Measurements from ENCODE around the gene PRSS12. TPM values are rescaled to one million over a fixed set of nuclear protein-coding genes. Genes with fewer than 3 reads are reported as not detected.

PRSS12 gene
- total RNA-seq, 1 experiment from 2014 or later: 0.23 TPM

DNA sequence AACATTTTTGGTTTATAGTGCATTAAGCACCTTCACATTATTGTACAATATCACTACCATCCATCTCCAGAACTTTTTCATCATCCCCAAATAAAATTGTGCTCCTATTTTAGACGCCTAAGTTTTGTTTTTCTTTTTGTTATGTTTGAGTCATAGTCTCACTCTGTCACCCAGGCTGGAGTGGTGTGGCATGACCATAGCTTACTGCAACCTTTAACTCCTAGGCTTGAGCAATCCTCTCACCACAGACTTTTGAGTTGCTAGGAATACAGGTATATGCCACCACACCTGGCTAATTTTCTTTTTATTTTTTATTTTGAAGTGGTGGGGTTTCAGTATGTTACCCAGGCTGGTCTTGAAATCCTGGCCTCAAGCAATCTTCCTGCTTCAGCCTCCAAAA is 33.9 kb downstream of the PRSS12 start:
- no peak for DNase-seq (ENCODE audit: low read depth, low spot score)
- H3K4me3 ChIP-seq (ENCODE audit: low read depth in 2 of 2, low read length in 2 of 2): no peak overlapping the region
- H3K27me3 ChIP-seq (ENCODE audit: control insufficient read depth, insufficient read depth, low read length): no peaks in the 10 kb centered on the region
- H3K4me1 ChIP-seq (ENCODE audit: control insufficient read depth, insufficient read depth, low read length): no peaks in the 10 kb centered on the region
- intact Hi-C loops (cut with micrococcal nuclease; ENCODE audit: unreplicated experiment) (no loop called here), in situ Hi-C loops (cut with HindIII; ENCODE audit: low pct_unique_long_range_greater_than_20kb, low sequenced_read_pairs) (no loop called here)
- ChIA-PET POLR2A (no interaction called here), CTCF (no interaction called here)
- no peak overlapping the region for H3K27ac ChIP-seq (ENCODE audit: low read length)
- no TSS peak for BruUV-seq (replicated peaks)
- H3K9me3 ChIP-seq (ENCODE audit: control insufficient read depth, insufficient read depth, low read depth, low read length): no peaks in the 10 kb centered on the region
- TF ChIP-seq, protein P1, sequence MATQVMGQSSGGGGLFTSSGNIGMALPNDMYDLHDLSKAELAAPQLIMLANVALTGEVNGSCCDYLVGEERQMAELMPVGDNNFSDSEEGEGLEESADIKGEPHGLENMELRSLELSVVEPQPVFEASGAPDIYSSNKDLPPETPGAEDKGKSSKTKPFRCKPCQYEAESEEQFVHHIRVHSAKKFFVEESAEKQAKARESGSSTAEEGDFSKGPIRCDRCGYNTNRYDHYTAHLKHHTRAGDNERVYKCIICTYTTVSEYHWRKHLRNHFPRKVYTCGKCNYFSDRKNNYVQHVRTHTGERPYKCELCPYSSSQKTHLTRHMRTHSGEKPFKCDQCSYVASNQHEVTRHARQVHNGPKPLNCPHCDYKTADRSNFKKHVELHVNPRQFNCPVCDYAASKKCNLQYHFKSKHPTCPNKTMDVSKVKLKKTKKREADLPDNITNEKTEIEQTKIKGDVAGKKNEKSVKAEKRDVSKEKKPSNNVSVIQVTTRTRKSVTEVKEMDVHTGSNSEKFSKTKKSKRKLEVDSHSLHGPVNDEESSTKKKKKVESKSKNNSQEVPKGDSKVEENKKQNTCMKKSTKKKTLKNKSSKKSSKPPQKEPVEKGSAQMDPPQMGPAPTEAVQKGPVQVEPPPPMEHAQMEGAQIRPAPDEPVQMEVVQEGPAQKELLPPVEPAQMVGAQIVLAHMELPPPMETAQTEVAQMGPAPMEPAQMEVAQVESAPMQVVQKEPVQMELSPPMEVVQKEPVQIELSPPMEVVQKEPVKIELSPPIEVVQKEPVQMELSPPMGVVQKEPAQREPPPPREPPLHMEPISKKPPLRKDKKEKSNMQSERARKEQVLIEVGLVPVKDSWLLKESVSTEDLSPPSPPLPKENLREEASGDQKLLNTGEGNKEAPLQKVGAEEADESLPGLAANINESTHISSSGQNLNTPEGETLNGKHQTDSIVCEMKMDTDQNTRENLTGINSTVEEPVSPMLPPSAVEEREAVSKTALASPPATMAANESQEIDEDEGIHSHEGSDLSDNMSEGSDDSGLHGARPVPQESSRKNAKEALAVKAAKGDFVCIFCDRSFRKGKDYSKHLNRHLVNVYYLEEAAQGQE (IDR thresholded peaks at IDR 0.05; ENCODE audit: insufficient read depth in 1 of 2, low read depth in 2 of 2, low read length in 1 of 2): no peak
- TF ChIP-seq POLR2AphosphoS5 (IDR thresholded peaks at IDR 0.05; ENCODE audit: low read depth, low read length) (no peak), TCF7L2 (IDR thresholded peaks at IDR 0.05; ENCODE audit: low read depth, low read length) (no peak), SIN3A (IDR thresholded peaks at IDR 0.05; ENCODE audit: borderline replicate concordance, insufficient read depth, low read depth, low read length) (no peak), CTCF (IDR thresholded peaks at IDR 0.05) (no peak)
- ATAC-seq: no peak
- H3K36me3 ChIP-seq (ENCODE audit: control insufficient read depth, insufficient read depth, low read length): no peaks in the 10 kb centered on the region

DNA sequence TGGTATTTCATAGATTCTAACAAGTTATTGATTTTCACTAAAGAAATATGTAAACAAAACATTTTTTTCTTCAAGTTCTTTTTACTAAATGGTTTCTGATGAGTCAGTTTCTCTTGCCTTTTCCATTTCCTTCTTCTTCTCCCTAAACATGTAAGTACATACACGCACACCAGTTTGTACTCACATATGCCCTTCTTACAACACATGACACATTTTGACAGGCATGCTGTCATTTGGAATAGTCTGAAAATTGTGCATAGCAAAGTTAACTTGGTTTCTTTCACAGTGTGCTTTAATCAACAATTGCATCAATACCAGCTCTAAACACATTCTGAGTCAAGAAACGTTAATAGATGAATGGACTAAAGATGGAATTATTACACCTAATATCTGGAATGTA is 35.1 kb downstream of the PRSS12 start:
- H3K4me3 ChIP-seq (ENCODE audit: low read depth in 2 of 2, low read length in 2 of 2): no peak overlapping the region
- no peaks in the 10 kb centered on the region for H3K36me3 ChIP-seq (ENCODE audit: control insufficient read depth, insufficient read depth, low read length)
- H3K4me1 ChIP-seq (ENCODE audit: control insufficient read depth, insufficient read depth, low read length): no peaks in the 10 kb centered on the region
- no peak overlapping the region for H3K27ac ChIP-seq (ENCODE audit: low read length)
- ATAC-seq: no peak
- no peak for DNase-seq (ENCODE audit: low read depth, low spot score)
- intact Hi-C loops (cut with micrococcal nuclease; ENCODE audit: unreplicated experiment) (no loop called here), in situ Hi-C loops (cut with HindIII; ENCODE audit: low pct_unique_long_range_greater_than_20kb, low sequenced_read_pairs) (no loop called here)
- no peaks in the 10 kb centered on the region for H3K27me3 ChIP-seq (ENCODE audit: control insufficient read depth, insufficient read depth, low read length)
- no peaks in the 10 kb centered on the region for H3K9me3 ChIP-seq (ENCODE audit: control insufficient read depth, insufficient read depth, low read depth, low read length)
- ChIA-PET POLR2A (no interaction called here), CTCF (no interaction called here)
- no TSS peak for BruUV-seq (replicated peaks)
- TF ChIP-seq CTCF (IDR thresholded peaks at IDR 0.05) (no peak), SIN3A (IDR thresholded peaks at IDR 0.05; ENCODE audit: borderline replicate concordance, insufficient read depth, low read depth, low read length) (no peak), TCF7L2 (IDR thresholded peaks at IDR 0.05; ENCODE audit: low read depth, low read length) (no peak), POLR2AphosphoS5 (IDR thresholded peaks at IDR 0.05; ENCODE audit: low read depth, low read length) (no peak)
- TF ChIP-seq, protein P1 (IDR thresholded peaks at IDR 0.05; ENCODE audit: insufficient read depth in 1 of 2, low read depth in 2 of 2, low read length in 1 of 2): no peak
